HG02852 (cell line): ENCODE measurements around the gene BNC2.
"Not testable (repeated sequence)": the region's sequence is repeated elsewhere in the genome, so short reads cannot be mapped to it uniquely, and the experiment has no call there.

Experiments used
- ATAC-seq: cut with Tn5 transposase; IDR thresholded peaks from one replicate; pipeline ENCODE4 v1.9.1; 2021; ENCODE audit warnings: mild to moderate bottlenecking, moderate library complexity; ENCODE audit not compliant: unreplicated experiment

BNC2 gene, protein sequence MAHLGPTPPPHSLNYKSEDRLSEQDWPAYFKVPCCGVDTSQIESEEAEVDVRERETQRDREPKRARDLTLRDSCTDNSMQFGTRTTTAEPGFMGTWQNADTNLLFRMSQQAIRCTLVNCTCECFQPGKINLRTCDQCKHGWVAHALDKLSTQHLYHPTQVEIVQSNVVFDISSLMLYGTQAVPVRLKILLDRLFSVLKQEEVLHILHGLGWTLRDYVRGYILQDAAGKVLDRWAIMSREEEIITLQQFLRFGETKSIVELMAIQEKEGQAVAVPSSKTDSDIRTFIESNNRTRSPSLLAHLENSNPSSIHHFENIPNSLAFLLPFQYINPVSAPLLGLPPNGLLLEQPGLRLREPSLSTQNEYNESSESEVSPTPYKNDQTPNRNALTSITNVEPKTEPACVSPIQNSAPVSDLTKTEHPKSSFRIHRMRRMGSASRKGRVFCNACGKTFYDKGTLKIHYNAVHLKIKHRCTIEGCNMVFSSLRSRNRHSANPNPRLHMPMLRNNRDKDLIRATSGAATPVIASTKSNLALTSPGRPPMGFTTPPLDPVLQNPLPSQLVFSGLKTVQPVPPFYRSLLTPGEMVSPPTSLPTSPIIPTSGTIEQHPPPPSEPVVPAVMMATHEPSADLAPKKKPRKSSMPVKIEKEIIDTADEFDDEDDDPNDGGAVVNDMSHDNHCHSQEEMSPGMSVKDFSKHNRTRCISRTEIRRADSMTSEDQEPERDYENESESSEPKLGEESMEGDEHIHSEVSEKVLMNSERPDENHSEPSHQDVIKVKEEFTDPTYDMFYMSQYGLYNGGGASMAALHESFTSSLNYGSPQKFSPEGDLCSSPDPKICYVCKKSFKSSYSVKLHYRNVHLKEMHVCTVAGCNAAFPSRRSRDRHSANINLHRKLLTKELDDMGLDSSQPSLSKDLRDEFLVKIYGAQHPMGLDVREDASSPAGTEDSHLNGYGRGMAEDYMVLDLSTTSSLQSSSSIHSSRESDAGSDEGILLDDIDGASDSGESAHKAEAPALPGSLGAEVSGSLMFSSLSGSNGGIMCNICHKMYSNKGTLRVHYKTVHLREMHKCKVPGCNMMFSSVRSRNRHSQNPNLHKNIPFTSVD

DNA sequence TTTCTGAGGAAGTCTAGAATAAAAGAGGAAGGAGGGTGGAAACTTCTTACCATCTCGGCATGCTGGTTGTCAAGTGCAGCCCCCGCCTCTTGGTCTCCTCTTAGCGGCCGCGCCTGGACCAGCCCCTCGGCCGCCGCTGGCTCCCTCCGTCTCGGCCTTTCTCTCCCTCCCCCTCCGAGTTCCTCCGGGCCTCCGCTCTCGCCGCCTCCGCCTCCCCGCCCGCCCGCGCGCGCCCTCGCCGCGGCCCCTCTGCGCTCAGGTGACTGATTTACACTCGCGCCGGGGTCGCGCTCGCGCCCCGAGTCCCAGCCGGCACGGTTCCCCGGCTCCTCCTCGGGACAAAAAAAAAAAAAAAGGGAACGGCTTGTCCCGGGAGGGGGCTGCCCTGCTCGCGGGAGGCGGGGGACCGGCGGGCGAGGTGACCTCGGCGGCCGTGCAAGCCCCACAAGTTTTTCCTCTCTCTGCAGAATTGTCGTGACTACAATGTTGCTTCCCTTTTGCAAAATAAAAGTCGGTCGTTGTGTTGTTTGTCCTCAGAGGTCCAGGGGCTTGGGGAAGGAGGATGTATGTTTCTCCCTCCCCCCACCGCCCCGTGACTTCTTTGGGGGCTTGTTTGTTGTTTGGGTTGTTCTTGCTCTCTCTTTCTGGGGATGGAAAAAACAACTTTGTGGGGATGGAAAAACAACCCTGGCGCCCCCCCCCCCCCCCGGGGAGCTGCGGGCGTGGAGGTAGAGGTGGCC, at the start of gene BNC2:
Gene BNC2, minus strand, starts transcription at position 75 of the 740 bp plus-strand sequence. Its CDS starts 22 bp downstream, at position 53.
- ATAC-seq, result no peak

- no peak for ATAC-seq
Observed at GRCh38 chr9:16918920-16919319, 48.5 kb upstream of the BNC2 start.

GRCh38 chr9:16915126-16915831, 44.8 kb upstream of the BNC2 start:
- no peak for ATAC-seq

GRCh38 chr9:16912197-16912596, 41.7 kb upstream of the BNC2 start:
- no peak for ATAC-seq

GRCh38 chr9:16908206-16908605, 37.7 kb upstream of the BNC2 start:
- ATAC-seq, result not testable (repeated sequence)

GRCh38 chr9:16904655-16905054, 34.2 kb upstream of the BNC2 start:
- ATAC-seq, result no peak

GRCh38 chr9:16901590-16901989, 31.1 kb upstream of the BNC2 start:
- ATAC-seq, result no peak

GRCh38 chr9:16899606-16900005, 29.1 kb upstream of the BNC2 start:
- no peak for ATAC-seq

DNA sequence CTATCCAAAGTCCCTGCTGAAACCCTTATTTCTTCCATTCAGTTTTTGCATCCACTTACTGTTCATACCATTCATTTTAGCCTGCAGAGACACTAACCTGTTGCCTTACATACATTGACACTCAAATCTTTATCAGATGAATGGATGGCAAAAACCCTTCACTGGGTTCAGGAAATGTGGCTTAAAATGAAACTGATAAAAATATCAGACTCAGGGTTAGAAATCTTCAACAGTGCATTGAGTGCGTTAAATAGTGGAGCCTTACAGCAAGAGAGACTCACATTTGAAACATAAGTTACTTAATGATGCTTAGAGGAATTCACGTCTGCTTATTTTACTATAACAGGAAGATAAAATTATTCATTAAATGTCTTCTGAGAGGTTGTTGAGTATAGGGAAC, 28.0 kb upstream of the BNC2 start:
- ATAC-seq, result no peak

GRCh38 chr9:16888594-16888993, 18.1 kb upstream of the BNC2 start:
- no peak for ATAC-seq

GRCh38 chr9:16885931-16886330, 15.5 kb upstream of the BNC2 start:
- no peak for ATAC-seq

DNA sequence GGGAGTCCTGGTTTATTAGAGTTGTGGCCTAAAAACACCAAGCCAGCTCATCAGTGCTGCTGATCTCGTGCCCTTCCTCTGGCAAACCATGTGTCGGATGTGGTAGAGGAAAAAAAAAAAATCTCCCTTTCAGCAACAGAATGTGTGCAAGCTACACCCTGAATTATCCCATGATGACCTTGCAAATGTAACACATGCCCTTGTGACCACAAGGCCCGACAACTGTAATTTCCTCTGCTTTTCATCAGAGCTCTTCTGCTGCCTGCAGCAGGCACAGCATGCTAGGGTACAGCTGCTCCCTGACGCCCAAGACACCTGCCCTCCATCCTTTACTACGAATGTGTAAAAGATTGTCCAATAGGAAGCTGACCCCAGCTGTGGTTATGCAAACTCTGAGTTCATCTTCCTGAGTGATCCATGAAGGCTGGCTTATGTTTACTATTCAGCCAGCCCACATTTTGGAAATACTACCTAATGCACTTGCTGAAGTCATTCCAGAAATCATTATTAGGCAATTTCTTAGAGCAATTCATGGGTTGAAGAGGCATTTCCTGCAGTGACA, 14.6 kb upstream of the BNC2 start:
- ATAC-seq, result no peak

GRCh38 chr9:16884373-16884772, 13.9 kb upstream of the BNC2 start:
- ATAC-seq, result no peak

DNA sequence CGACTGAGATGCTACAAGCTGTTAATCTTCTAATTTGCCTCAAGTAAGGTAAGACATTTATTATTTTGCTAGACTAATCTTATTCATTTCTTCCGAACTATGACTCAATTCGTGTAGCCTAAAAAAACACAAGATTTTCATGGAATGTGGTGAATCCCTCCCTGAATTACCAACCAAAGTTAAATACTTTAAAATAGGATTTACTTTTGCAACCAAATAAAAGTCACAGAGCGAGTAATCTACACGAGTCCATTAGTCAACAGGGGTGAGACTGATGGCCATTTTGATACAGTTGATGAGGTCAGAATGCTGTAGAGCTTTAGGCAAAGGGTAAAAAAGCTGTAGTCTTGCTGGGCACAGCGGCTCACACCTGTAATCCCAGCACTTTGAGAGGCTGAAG, 13.1 kb upstream of the BNC2 start:
- ATAC-seq, result no peak

- not testable (repeated sequence) for ATAC-seq
Observed at GRCh38 chr9:16882440-16882839, 12.0 kb upstream of the BNC2 start.

- no peak for ATAC-seq
Observed at GRCh38 chr9:16879416-16879815, 8.9 kb upstream of the BNC2 start.

GRCh38 chr9:16877256-16877655, 6.8 kb upstream of the BNC2 start:
- no peak for ATAC-seq

- ATAC-seq, result no peak
Observed at GRCh38 chr9:16873126-16873802, 2.8 kb upstream of the BNC2 start.
